H1 (cell line): Measurements from ENCODE around the gene FAM216A. TPM values are rescaled to one million over a fixed set of nuclear protein-coding genes. Genes with fewer than 3 reads are reported as not detected.
A peak's percentile ranks its signal among the peaks of the same experiment; 100 is the strongest.

Source experiments
- CTCF ChIA-PET: fragments of 300-600 bp; sonication (Branson Sonifier 250); formaldehyde crosslinking; loops from one replicate; lab custom pipeline; 2021; ENCODE audit not compliant: partially characterized antibody; lab: Charles Lee
- POLR2A ChIA-PET: fragments of 300-600 bp; sonication (Branson Sonifier 250); formaldehyde crosslinking; loops from one replicate; lab custom pipeline; 2021; ENCODE audit warnings: inconsistent platforms; ENCODE audit not compliant: partially characterized antibody; lab: Charles Lee
- DNase-seq, 2 experiments: peaks; one replicate each; pipeline versions ENCODE4 v3.0.0 to v3.0.0-alpha.2; 2010 to 2022; ENCODE audit warnings: low spot score in 2 of 2, low read depth in 1 of 2, mixed read lengths in 1 of 2
- FAIRE-seq: peaks from 2 replicates; lab custom pipeline; 2011; peaks lifted over from hg19 to GRCh38; lab: Jason Lieb, UNC
- H2AFZ ChIP-seq: 2 replicates; pipeline ENCODE4 v1.8.1; 2012; ENCODE audit warnings: low read length, inconsistent platforms
- H2AK5ac ChIP-seq: 2 replicates; pipeline ENCODE4 v1.6.1; 2013; ENCODE audit warnings: low read depth, low read length
- H2BK120ac ChIP-seq: replicated peaks from 2 replicates; pipeline ENCODE3; 2013; ENCODE audit warnings: low read depth, low read length, inconsistent platforms
- H2BK12ac ChIP-seq: 2 replicates; pipeline ENCODE4 v1.6.1; 2013; ENCODE audit warnings: low read depth, low read length
- H2BK15ac ChIP-seq: 2 replicates; pipeline ENCODE4 v1.6.1; 2013; ENCODE audit warnings: low read length
- H2BK20ac ChIP-seq: 2 replicates; pipeline ENCODE4 v1.6.1; 2013; ENCODE audit warnings: low read length
- H2BK5ac ChIP-seq: 2 replicates; pipeline ENCODE4 v1.6.1; 2013; ENCODE audit warnings: low read depth, low read length
- H3K14ac ChIP-seq: 2 replicates; pipeline ENCODE4 v1.6.1; 2013; ENCODE audit warnings: inconsistent platforms; ENCODE audit not compliant: insufficient read length
- H3K18ac ChIP-seq: 2 replicates; pipeline ENCODE4 v1.6.1; 2013; ENCODE audit warnings: low read length; ENCODE audit errors: extremely low read depth
- H3K23ac ChIP-seq: 2 replicates; pipeline ENCODE4 v1.6.1; 2013; ENCODE audit warnings: inconsistent platforms; ENCODE audit not compliant: insufficient read length
- H3K23me2 ChIP-seq: 2 replicates; pipeline ENCODE4 v1.6.1; 2013; ENCODE audit warnings: low read depth, low read length
- H3K27ac ChIP-seq: 2 replicates; pipeline ENCODE4 v1.6.1; 2011; ENCODE audit warnings: low read depth, low read length, inconsistent platforms
- H3K27me3 ChIP-seq, 4 experiments: replicated peaks in 1 of 4; 1 replicate in 1 of 4; 2 replicates in 3 of 4; pipeline versions ENCODE4 v1.6.1 to v1.8.1; 2011 to 2013; ENCODE audit warnings: low read length in 3 of 4, mild to moderate bottlenecking in 3 of 4, inconsistent platforms in 2 of 4, mixed read lengths in 2 of 4, moderate library complexity in 1 of 4; ENCODE audit not compliant: control insufficient read depth in 3 of 4, insufficient read depth in 3 of 4; ENCODE audit errors: extremely low read depth in 1 of 4
- H3K36me3 ChIP-seq, 4 experiments: 2 replicates each; pipeline versions ENCODE4 v1.6.1 to v1.8.1; 2011 to 2013; ENCODE audit warnings: mild to moderate bottlenecking in 4 of 4, low read length in 3 of 4, moderate library complexity in 2 of 4, control low read depth in 1 of 4, inconsistent platforms in 1 of 4; ENCODE audit not compliant: insufficient read depth in 4 of 4, control insufficient read depth in 2 of 4
- H3K4ac ChIP-seq: replicated peaks from 2 replicates; pipeline ENCODE3; 2013; ENCODE audit warnings: low read length, low read depth, mixed read lengths, inconsistent platforms; ENCODE audit not compliant: insufficient read length
- H3K4me1 ChIP-seq, 4 experiments: replicated peaks in 1 of 4; 1 replicate in 1 of 4; 2 replicates in 3 of 4; pipeline versions ENCODE4 v1.6.1 to v1.8.1; 2011 to 2013; ENCODE audit warnings: low read length in 3 of 4, inconsistent platforms in 2 of 4, mixed read lengths in 1 of 4; ENCODE audit not compliant: insufficient read depth in 4 of 4, control insufficient read depth in 3 of 4
- H3K4me2 ChIP-seq, 2 experiments: 2 replicates each; pipeline versions ENCODE4 v1.6.1 to v1.8.1; 2011 to 2013; ENCODE audit warnings: low read depth in 2 of 2, low read length in 2 of 2, control low read depth in 1 of 2, inconsistent platforms in 1 of 2, mild to moderate bottlenecking in 1 of 2; ENCODE audit not compliant: insufficient read depth in 1 of 2
- H3K4me3 ChIP-seq, 4 experiments: fragments of 200-600, 300-600 bp in 1 of 4; sonication (generic), shearing (Covaris generic), sonication (Bioruptor Twin) in 1 of 4; 2 replicates each; pipeline versions ENCODE4 v1.5.1 to v1.8.1; 2011 to 2016; ENCODE audit warnings: low read length in 4 of 4, low read depth in 3 of 4, control low read depth in 2 of 4, inconsistent platforms in 2 of 4, mild to moderate bottlenecking in 2 of 4, mixed read lengths in 1 of 4, moderate library complexity in 1 of 4; ENCODE audit not compliant: insufficient read depth in 2 of 4; ENCODE audit errors: extremely low read depth in 1 of 4
- H3K56ac ChIP-seq: replicated peaks from 2 replicates; pipeline ENCODE3; 2013; ENCODE audit warnings: low read depth, mild to moderate bottlenecking, mixed read lengths, low read length, inconsistent platforms; ENCODE audit not compliant: insufficient read length
- H3K79me1 ChIP-seq: 2 replicates; pipeline ENCODE4 v1.6.1; 2013; ENCODE audit warnings: low read depth, low read length, control low read depth
- H3K79me2 ChIP-seq, 2 experiments: 2 replicates each; pipeline versions ENCODE4 v1.6.1 to v1.8.1; 2012 to 2013; ENCODE audit warnings: low read length in 2 of 2, mild to moderate bottlenecking in 2 of 2, inconsistent platforms in 1 of 2; ENCODE audit not compliant: insufficient read depth in 2 of 2, control insufficient read depth in 1 of 2
- H3K9ac ChIP-seq, 4 experiments: replicated peaks in 1 of 4; 1 replicate in 1 of 4; 2 replicates in 3 of 4; pipeline versions ENCODE4 v1.6.1 to v1.8.1; 2011 to 2013; ENCODE audit warnings: low read depth in 3 of 4, low read length in 3 of 4, control low read depth in 2 of 4, mild to moderate bottlenecking in 2 of 4, moderate library complexity in 2 of 4, inconsistent platforms in 1 of 4; ENCODE audit errors: extremely low read depth in 1 of 4
- H3K9me3 ChIP-seq, 2 experiments: 2 replicates each; pipeline versions ENCODE4 v1.6.1 to v1.8.1; 2012 to 2013; ENCODE audit warnings: mild to moderate bottlenecking in 2 of 2, moderate library complexity in 2 of 2, control low read depth in 1 of 2, inconsistent platforms in 1 of 2, low read depth in 1 of 2, low read length in 1 of 2, mixed read lengths in 1 of 2; ENCODE audit not compliant: insufficient read depth in 2 of 2
- H4K20me1 ChIP-seq, 2 experiments: replicated peaks in 1 of 2; 2 replicates each; pipeline versions ENCODE3 to v1.8.1; 2011 to 2013; ENCODE audit warnings: inconsistent platforms in 2 of 2, low read length in 2 of 2, mild to moderate bottlenecking in 1 of 2; ENCODE audit not compliant: insufficient read depth in 2 of 2, control insufficient read depth in 1 of 2
- H4K5ac ChIP-seq: 2 replicates; pipeline ENCODE4 v1.6.1; 2013; ENCODE audit warnings: low read length, low read depth, mixed read lengths, inconsistent platforms; ENCODE audit not compliant: insufficient read length
- H4K8ac ChIP-seq: 2 replicates; pipeline ENCODE4 v1.8.0; 2013; ENCODE audit warnings: mild to moderate bottlenecking, moderate library complexity, low read length, inconsistent platforms; ENCODE audit not compliant: insufficient read depth; ENCODE audit errors: extremely low read depth
- H4K91ac ChIP-seq: replicated peaks from 2 replicates; pipeline ENCODE3; 2013; ENCODE audit warnings: low read length, mixed read lengths, inconsistent platforms; ENCODE audit not compliant: insufficient read length
- BCL11A ChIP-seq, 2 experiments: IDR thresholded peaks; one replicate each; pipeline ENCODE4 v1.6.1; 2011; ENCODE audit warnings: low read depth in 2 of 2, low read length in 2 of 2, mild to moderate bottlenecking in 2 of 2
- BRCA1 ChIP-seq: IDR thresholded peaks from 2 replicates; pipeline ENCODE4 v1.6.1; 2012; ENCODE audit warnings: low read depth, low read length, improper control_type of control experiment
- CREB1 ChIP-seq: IDR thresholded peaks from 2 replicates; pipeline ENCODE4 v1.6.1; 2012; ENCODE audit warnings: inconsistent platforms
- EGR1 ChIP-seq: IDR thresholded peaks from 2 replicates; pipeline ENCODE4 v1.6.1; 2011; ENCODE audit warnings: low read depth, low read length, borderline replicate concordance
- EZH2 ChIP-seq: fragments of 200-600 bp; sonication (generic); IDR thresholded peaks from 2 replicates; pipeline ENCODE4 v1.7.1; 2012; ENCODE audit warnings: low read depth, mild to moderate bottlenecking, moderate library complexity, low read length, inconsistent platforms; ENCODE audit not compliant: severe bottlenecking
- NANOG ChIP-seq: IDR thresholded peaks from 2 replicates; pipeline ENCODE4 v1.6.1; 2011; ENCODE audit warnings: low read length, low read depth, mild to moderate bottlenecking, inconsistent platforms; ENCODE audit not compliant: insufficient read depth, poor library complexity, severe bottlenecking
- SIN3A ChIP-seq, 2 experiments: IDR thresholded peaks in 1 of 2; conservative IDR thresholded peaks in 1 of 2; 2 replicates each; pipeline ENCODE4 v1.6.1; 2011 to 2012; ENCODE audit warnings: low read length in 2 of 2, improper control_type of control experiment in 1 of 2, low read depth in 1 of 2, mild to moderate bottlenecking in 1 of 2
- WGBS, 2 experiments: shearing (Covaris generic) in 1 of 2; methylation state at CpG; one replicate each; pipeline versions ENCODE4 v1.1.6 to v1.1.7; 2013 to 2015; ENCODE audit warnings: low lambda C conversion rate in 2 of 2, mixed read lengths in 2 of 2, inconsistent platforms in 1 of 2, low coverage in 1 of 2, missing lambda C conversion rate in 1 of 2; ENCODE audit not compliant: insufficient replicate concordance in 2 of 2, insufficient coverage in 1 of 2, insufficient read length in 1 of 2; ENCODE audit errors: extremely low coverage in 1 of 2, missing lambda C conversion rate in 1 of 2; 5-methylcytosine and 5-hydroxymethylcytosine counted together
- polyA plus RNA-seq, 7 experiments: library from polyadenylated mRNA; depleted of rRNA in 3 of 7; stranded (reverse) in 5 of 7; unstranded in 2 of 7; fragments of >200 nt in 5 of 7; fragments of 200-250 nt in 2 of 7; gene quantifications; 1 replicate in 5 of 7; 2 replicates in 1 of 7; 4 replicates in 1 of 7; pipeline versions ENCODE4 v1.2.1 to v1.2.3, GENCODE V29; 2011 to 2013; ENCODE audit warnings: missing spikeins in 2 of 7, mixed read lengths in 2 of 7
- total RNA-seq: library from RNA; stranded (reverse); fragmentation: NEBNext Ultra II Directional; extraction: Animal tissue kit (Norgen Biotek cat#: 25700); gene quantifications from 2 replicates; pipeline ENCODE4 v1.2.1, GENCODE V29; 2021
- TF ChIP-seq, protein P1 (sequence below): IDR thresholded peaks from 2 replicates; pipeline ENCODE4 v1.6.1; 2012; ENCODE audit warnings: inconsistent platforms

The FAM216A gene
- total and polyA plus RNA-seq, 2 of the 8 experiments (the other 6 are each of a cell fraction or from before 2014, with no cell fraction given), result 19.8 to 24.6 TPM

DNA sequence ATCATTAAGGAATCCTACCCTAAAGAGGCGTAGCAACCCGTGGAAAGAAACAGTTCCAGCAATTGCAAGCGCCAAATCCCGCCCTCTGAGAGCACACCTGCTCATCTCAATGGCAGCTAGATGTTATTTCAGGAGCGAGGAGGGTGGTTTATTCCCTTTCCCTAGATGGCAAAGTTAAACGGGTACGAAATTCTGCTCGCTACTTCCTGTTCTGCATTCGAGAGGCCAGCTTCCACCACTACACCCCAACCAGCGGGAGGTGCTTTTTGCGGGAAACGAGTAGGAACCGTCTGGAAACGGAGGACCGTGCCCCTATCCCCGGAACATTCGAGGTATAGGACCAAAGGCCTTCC lies 32.7 kb downstream of the FAM216A start:
- H4K91ac ChIP-seq, result no peak overlapping the region
- no peak overlapping the region for H4K5ac ChIP-seq
- no peak overlapping the region for H2BK20ac ChIP-seq
- H3K14ac ChIP-seq, result no peak overlapping the region
- peak overlapping the region; percentile 83 to 94 (median 93) for H3K4me3 ChIP-seq
- H2BK12ac ChIP-seq, result no peak overlapping the region
- no peak overlapping the region for H3K23ac ChIP-seq
- H3K36me3 ChIP-seq, result peaks cover 0 to 2% (median under 1%) of the 10 kb centered on the region in 4 experiments; a peak in 1 of 8 replicates
- H3K23me2 ChIP-seq, result peaks cover 4% of the 10 kb centered on the region; the same call in 1 of the 2 replicates
- peaks cover 4 to 5% of the 10 kb centered on the region in 2 experiments; a peak in 2 of 4 replicates for H3K9me3 ChIP-seq
- H2BK15ac ChIP-seq, result no peak overlapping the region
- CTCF ChIA-PET, result interaction anchor here (1.6 to 1.8 kb wide), 3 partner anchors 52 to 102 kb away, joined by 4 to 6 read pairs (median 4); partner anchors contain the start of gene ARPC3
- H4K8ac ChIP-seq, result no peak overlapping the region
- H2AFZ ChIP-seq, result peak overlapping the region; percentile 72
- POLR2A ChIA-PET, result interaction anchor here (0.9 to 2.9 kb wide), 7 partner anchors 15 to 121 kb away, joined by 3 to 29 read pairs (median 3); partner anchors contain the start of genes FAM216A and GPN3
- H2BK120ac ChIP-seq, result no peak overlapping the region
- WGBS, 2 experiments, result 3% methylated on average over 17 of the region's 17 CpGs; no CpG with 5 or more reads in 1 of the 2 experiments
- H3K18ac ChIP-seq, result no peak overlapping the region
- H3K9ac ChIP-seq, result peak overlapping the region; percentile 52 to 82 (median 67)
- H3K4me2 ChIP-seq, result peak overlapping the region; percentile 70 to 82
- 0 out of 2 replicates have a peak overlapping the region, but pooled peaks have one; percentile 9 for H2BK5ac ChIP-seq
- peaks cover 0 to 19% of the 10 kb centered on the region in 2 experiments; a peak in 2 of 4 replicates for H3K79me2 ChIP-seq
- H3K56ac ChIP-seq, result no peak overlapping the region
- no peaks in the 10 kb centered on the region for H3K79me1 ChIP-seq
- H4K20me1 ChIP-seq, result no peaks in the 10 kb centered on the region
- no peak for DNase-seq
- TF ChIP-seq, protein P1, sequence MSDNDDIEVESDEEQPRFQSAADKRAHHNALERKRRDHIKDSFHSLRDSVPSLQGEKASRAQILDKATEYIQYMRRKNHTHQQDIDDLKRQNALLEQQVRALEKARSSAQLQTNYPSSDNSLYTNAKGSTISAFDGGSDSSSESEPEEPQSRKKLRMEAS, result no peak
- no peak for TF ChIP-seq CREB1
- TF ChIP-seq EGR1, result no peak
- no peak for TF ChIP-seq BRCA1
- TF ChIP-seq EZH2, result no peak
- no peak for TF ChIP-seq BCL11A (IDR thresholded peaks at IDR 0.05; ENCODE audit: low read depth in 2 of 2, low read length in 2 of 2)
- TF ChIP-seq SIN3A (conservative IDR thresholded peaks at IDR 0.05 in 1 of 2, IDR thresholded peaks at IDR 0.05 in 1 of 2; ENCODE audit: low read depth in 1 of 2, low read length in 2 of 2), result 0 out of 4 replicates have a peak, but pooled peaks of 1 of the 2 experiments have one; percentile 35
- TF ChIP-seq NANOG, result no peak
- TF ChIP-seq, all 59 proteins: peak for 1
- Histone ChIP-seq H3K4ac (no peak overlapping the region), H3K4me1 (no peaks in the 10 kb centered on the region), H3K27ac (no peak overlapping the region), H2AK5ac (no peak overlapping the region), H3K27me3 (peaks cover 3 to 13% (median 12%) of the 10 kb centered on the region in 4 experiments)
- FAIRE-seq, result no peak
